HT1080 (cell line): ENCODE data around the gene ROR1. TPM values are rescaled to one million over a fixed set of nuclear protein-coding genes. Genes with fewer than 3 reads are reported as not detected.

Experiments
- DNase-seq: peaks from one replicate; pipeline ENCODE4 v3.0.0-alpha.2; 2015; ENCODE audit warnings: low read depth
- total RNA-seq: library from RNA; depleted of rRNA; stranded (reverse); fragments of >200 nt; shearing (Covaris generic); gene quantifications from 2 replicates; pipeline ENCODE4 v1.2.3, GENCODE V29; 2014

ROR1 gene
- total RNA-seq, 1 experiment from 2014 or later, result 2.9 TPM

DNA sequence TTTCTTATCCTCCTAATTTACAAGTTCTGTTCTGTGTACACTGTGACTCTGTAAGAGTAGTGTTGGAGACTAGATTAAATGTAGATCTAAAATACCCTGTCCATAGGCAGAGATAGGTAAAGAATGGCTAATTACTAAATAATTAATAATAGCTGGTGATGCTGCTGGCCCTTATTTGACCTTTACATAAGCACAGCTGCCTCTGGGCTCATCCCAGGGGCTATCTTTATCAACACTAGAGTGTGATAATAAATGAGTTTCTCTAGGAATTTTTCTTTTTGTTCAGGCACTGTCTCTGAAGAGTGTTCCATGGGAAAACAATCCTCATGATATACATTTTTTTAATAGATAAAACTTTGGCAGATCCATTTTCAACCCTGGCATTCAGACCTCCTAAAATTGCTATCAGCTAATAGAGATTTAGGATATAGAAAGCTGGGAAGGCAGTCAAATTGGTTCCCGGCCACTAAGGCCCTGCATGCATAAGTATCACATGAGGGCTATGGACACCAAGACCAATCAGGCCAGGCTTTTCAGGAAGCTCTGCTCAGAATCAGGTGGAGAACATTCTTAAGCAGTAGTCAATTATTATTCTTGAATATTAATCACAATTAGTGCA, 107.2 kb downstream of the ROR1 start:
- DNase-seq, result no peak

DNA sequence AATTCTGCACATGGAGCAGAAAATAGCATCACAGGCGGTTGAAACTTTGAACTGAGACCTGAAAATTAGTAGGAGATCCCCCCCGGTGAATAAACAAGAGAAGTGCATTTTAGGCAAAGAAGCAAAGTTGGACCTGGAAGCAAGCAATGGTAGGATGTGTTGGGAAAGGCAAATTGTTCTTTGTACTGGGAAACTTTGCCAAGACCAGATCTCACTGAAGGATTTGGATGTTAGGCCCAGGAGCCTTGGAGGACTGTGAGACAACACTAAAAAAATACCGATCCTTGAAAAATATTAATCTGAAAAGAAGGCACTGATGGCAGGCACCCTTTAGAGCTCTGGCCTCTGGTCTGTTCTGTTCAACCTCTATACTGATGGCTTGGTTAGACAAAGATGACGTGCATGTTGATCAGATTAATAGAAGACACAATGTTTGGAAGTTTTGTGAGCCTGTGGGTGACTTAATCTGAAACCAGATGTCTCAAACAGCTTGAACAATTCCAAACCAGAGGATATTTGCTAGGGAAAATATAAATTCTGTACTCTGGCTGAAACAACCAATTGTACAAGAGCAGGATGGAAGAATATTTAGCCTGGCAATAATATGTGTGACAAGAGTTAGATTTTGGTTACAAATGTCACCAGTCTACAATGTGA, 108.4 kb downstream of the ROR1 start:
- no peak for DNase-seq

DNA sequence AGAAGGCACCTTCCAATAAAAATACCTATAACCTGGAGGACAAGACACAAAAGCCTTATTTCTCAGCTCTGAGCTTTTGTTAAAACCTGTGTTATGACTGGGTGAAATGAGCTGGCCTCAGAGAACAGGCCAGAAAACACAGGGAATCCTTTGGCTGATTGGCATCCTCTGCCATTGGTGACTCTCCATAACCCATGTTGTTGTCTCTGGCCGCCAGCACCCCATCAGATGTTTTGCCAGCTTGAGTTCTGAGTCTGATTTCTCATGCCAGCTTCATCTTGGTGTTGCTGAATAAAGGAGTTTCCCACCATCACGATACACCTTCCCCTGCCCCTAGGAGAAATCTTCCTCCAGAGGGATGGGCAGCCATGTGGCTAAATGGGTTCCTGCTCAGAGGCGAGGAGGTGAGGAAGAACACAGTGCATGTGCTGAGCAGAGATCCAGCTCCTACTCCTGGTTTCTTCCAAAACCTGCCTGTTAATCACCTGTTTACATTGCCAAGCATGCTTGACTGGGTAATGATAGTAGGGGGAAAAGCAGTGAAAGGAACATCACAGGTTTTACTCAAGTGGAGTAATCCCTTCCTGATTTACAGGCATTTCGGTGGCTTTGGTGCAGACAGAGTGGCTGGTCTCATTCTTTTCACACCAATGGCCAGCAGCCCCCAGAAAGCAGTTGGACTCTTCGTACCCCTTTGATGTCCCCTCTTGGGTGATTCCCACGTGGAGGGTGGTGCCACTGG, 109.8 kb downstream of the ROR1 start:
- DNase-seq, result no peak

DNA sequence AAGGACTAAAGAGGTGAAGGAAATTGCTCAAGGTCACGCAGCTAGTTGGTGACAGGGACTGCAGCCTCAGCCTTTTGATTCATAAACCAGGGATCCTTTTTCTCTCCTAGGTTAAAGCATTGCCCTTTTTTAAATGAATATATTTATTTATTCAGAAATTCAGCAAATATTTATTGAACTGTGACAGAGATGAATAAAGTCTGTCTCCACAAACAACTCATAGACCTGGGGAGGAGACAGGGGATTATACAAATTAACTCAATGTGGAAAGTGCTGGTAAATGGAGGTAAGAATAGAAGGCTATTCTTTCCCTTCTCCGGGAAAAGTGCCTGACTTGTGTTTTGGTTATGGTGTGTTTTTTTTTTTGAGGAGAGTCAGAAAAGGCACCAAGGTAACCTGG, 110.7 kb downstream of the ROR1 start:
- no peak for DNase-seq

DNA sequence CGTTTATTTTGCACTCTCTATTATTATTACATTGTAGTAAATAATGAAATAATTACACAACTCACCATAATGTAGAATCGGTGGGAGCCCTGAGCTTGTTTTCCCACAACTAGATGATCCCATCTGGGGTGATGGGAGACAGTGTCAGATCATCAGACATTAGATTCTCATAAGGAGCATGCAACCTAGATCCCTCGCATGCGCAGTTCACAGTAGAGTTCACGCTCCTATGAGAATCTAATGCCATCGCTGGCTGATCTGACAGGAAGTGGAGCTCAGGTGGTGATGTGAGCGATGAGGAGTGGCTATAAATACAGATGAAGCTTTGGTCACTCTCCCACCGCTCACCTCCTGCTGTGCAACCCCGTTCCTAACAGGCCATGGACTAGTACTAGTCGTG, 112.1 kb downstream of the ROR1 start:
- DNase-seq, result no peak

DNA sequence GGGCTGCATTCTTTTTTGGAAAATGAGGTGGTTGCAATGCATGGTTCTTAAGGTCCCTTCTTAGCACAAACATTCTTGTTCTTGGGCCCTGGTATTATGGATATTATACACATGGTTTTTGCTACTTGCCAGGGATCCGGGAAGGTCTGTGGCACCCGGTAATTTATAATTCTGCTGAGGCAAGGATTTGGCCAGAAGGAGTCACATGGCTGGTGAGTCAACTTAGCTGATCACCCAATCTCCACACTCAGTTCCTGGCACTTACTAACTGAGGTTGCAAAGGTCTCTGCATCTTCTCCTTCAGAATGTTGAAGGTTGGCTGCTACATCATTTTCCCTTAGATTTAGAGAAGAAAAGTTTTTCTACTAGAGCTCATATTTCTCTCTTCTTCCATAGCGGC, 112.5 kb downstream of the ROR1 start:
- DNase-seq, result no peak

DNA sequence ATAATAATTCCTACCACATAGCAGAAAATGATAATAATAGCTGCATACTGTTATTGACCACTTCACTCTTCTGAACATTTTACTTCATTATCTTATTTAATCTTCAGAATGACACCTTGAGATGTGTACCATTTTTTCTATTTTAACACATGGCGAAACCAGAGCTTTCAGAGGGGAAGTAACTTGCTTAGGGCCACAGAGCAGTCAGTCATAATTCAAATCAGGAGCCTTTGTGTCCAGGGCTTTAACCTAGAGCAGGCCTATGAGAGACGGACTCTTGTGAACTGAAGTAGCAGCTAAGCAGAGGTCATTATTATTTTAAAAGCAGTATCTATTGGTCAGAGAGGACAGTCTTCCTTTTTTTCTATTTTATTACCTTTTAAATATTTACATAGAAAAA, 114.0 kb downstream of the ROR1 start:
- no peak for DNase-seq

DNA sequence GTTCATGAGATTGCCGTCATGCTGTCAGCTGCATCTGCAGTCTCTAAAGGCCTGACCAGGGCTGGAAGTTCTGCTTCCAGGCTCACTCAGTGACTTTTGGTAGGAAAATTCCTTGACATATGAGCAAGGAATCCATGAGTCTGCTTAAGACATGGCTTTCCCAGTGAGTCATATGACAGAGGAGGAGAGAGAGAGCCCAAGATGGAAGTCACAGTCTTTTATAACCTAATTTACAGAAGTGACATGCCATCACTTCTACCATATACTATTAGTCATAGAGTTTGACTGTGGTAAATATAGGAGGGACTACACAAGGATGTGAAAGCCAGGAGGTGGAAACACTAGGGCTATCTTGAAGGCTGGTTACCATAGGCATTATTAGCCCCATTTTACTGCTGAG, 115.2 kb downstream of the ROR1 start:
- peak; percentile 70 for DNase-seq

DNA sequence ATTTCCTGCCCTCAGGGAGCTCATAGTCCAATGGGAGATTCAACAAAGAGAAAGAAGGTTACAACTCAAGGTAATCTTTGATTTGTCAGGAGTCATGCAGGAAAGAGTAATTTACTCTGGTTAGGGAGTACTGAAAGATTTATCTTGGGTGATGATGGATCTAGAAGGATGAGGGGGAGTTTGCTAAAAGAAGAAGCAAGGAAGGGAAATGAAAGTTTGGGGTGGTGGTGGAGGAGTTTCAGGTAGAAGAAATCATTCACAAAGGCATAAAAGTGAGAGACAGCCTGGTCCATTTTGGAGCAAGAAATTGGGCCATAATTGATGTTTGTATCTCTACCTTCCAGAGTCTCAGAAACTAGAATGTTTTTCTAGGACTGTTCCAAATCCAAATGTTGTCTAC, 116.7 kb downstream of the ROR1 start:
- DNase-seq, result no peak

DNA sequence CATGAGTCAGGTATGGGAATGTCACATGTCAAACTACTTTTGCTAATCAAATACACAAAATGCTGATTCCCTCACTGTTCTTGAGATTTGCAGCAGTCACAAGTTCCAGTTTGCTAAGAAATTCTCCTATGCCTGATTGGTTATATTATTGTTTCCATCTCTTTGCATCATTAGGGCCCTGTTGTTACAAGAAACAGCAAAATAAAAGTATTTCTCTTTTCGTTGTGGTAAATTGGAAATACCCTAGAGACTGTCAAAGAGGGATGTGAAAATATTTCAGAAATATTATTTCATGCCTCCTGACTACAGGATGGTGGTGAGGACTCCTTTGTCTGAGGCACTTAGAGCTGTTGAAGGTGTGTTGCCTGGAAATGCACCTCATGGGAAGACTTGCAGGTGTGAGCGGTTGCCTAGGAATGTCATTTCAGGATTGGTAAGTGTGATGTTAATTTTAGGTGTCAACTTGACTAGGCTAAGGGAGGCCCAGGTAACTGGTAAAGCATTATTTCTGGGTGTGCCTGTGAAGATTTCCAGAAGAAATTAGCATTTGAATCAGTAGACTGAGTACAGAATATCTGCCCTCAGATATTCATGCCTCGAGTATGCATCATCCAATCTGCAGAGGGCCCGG, 117.4 kb downstream of the ROR1 start:
- no peak for DNase-seq

DNA sequence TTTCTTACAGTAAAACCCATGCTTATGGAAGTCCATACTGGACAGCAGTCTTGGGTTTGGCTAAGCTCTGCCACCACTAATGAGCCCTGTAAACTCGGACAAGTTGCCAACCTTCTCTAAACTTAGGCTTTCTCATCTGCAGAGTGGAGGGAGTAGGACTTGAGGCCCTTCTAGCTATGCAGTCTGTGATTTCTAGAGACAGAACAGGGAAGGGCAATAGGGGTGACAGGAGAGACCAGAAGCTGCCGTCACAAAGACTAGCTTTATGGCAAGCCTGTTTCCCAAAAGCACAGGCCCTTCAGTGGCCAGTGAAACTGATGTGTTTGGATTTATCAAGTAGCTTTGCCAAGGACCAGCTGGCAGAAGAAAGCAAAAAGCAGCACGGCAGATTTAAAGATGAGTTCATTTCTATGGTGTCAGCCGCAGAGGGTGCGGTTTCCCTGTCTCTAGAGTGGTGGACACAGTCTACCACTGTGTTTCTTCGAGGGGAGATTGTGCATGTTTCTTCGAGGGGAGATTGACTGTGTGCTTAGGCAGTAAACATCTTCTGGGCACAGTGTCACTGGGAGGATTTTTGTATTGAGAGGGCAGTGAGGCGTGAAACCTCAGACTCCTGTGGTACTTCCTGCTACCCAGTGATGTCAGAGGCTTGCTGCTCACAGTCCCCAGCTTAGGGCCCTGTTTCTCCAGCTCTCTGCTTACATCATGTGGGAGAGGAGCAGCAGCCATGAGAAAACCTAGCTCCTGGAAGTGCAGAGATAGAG, 119.0 kb downstream of the ROR1 start:
- DNase-seq, result peak; percentile 76

DNA sequence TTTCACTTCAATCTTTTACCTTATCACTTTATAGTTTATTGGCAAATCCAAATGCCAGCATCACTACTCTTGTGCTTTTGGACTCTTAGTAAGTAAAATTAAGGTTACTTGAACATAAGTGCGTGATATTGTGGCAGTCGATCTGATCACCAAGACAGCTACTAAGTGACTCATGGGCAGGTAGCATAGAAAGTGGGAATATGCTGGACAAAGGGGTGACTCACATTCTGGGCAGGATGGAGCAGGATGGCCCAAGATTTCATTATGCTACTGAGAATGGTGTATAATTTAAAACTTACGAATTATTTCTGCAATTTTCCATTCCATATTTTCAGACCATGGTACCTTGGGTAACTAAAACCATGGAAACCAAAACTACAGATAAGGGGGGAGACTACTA, 120.2 kb downstream of the ROR1 start:
- peak; percentile 78 for DNase-seq

DNA sequence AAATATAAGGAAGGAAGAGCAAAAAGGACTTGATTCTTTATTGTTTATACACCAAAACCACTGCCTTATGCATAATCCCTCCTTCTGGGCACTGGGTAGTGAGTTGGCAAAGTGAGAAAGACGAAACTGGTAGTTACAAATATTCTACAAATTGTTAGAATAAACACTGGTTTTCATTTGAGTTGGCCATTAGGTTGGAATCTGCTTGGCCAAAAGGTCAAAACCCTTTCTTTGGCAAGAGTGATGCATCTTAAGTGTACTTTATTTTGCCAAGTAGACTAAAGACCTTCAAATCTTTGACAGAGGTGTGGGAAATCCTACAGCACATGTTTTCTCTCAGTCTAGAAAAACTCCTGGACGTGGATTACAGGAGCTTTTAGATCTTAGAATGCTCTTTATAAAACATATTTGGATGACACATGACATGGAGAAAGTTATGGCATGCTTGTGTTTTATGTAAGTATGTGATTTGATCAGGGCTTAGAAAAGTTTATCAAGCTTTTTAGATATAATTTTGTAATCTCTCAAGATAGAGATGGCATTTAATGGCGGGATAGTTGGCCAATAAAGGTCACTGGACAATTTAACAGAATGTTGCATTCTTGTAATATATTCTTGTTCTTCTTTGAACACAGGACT, 120.9 kb downstream of the ROR1 start:
- no peak for DNase-seq

DNA sequence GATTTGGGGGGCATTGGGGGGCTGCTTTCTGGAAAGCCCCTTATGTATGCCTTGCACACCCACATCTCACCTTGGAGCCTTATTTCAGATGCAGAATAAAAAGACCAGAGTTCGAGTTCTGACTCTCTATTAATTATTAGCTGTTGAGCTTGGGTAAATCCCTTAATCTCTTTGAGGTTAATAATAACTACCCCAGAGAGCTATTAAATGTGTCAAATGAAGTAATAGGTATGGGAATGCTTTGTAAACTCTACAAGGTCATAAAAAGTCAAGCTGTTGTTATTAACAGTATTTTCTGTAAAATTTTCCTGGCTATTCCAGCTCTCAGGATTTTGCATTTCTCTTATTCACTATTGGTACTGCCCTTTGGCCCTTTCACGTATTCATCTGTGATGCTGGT, 122.9 kb downstream of the ROR1 start:
- no peak for DNase-seq

DNA sequence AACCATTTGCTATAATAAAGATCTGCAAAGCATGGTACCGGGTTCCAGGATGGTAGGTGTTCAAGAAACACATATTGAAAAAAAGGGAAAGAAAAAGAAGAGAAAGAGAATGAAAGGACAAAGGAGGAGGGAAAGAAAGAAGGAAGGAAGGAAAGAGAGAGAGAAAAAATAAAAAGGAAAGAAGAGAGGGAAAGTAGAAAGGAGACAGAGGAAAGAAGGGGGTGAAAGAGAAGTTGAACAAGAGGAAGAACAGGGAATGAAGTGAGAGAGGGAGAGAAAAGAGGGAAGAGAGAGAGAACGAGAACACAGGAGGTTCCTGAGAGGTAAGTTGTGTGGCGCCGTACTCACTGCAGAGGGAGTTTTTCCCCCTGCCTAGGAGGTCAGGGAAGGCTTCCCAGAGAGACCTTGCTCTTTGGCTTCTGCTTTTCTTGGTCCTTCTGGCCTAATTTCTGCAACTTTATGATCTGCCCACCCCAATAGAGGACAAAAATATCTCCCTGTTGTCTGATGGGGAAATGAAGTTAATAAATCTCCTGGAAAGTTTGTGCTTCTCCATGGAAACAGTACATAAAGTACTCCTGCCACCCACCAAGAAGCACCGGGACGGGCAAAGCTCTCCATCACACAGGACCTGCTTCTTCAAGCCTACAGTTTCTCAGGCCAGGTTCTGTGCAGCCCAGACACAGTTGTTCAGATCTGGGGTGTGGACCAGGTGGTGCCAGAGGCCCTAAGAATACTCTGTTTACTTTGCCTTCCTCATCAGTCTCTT, 124.8 kb downstream of the ROR1 start:
- DNase-seq, result no peak

DNA sequence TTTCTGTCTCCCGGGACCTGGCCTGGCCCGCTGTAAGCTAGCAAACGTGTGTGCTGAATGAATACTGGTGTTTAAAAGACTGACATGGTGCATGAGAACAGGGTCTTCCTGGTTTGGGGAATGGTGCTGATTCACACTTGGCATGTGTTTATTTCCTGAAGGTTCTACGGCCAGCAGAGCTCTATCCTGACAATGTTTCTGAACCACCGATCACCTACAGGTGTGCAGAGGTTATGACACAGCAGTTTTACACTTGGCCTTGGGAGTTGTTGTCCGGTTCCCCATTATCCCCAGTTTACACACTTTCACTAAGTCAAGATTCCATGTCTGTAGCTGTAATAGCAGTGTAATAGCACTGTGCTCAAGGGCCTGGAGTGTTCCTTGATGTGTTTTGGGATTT, 127.3 kb downstream of the ROR1 start:
- DNase-seq, result no peak

DNA sequence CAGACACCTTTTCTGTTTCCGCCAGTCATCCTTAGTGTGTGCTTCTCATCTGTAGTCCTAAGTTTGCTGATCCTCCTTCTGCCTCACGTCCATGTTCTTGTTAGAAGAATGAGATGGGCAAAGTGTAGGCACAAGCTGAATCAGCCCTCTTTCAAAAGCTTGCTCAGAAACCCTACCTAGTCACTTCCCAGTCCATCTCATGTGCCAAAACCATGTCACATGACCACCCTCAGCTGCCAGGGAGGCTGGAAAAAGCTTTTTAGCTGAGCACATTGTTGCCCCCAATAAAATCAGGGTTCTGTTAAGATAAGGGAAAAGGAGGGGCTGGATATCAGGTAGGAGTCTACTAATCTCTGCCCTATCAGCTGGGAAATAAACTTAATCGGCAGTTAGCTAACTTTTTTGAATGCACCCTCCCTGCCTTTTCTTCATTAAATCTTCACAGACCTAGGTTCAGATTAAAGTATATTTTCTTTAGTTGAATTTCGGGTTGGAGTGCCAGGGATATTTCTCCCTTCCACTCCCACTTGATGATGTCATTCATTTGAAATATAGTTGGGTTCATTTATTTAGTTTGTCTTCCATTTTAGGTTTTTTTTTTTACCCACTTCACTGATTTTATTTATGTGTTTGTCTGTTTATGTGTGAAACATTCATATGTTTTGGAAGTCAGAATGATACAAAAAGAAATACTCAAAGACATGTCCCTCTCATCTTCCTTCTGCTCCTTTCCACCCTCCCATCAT, 129.2 kb downstream of the ROR1 start:
- peak; percentile 65 for DNase-seq

DNA sequence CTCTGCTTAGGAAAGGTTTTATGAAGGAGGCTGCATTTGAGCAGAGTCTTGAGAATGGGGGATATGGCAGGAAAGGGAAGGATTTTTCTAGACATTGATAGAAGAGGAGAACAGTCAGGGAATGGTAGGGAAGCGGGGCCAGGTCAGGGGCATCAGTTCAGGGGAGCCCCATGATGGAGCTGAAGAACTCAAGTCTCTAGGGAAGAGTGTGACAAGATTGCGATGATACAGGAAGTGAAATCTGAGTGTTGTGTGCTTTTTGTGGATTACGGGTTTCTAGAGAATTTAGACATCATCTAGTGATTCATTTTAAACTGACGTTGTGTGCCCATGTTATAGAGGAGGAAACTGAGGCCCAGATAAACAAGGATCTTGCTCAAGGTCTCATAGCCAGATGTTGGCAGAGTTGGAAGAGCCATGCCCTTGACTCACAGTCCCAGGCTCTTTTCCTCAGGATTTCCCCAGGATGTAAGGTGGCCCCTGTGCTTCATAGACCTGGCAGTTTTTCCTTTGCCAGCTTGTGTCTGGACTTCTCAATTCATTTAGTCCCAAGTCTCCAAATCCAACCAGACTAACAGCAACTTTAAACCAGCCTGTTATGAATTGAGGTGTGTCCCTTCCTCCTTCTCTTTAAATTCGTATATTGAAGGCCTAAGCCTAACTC, 130.3 kb downstream of the ROR1 start:
- no peak for DNase-seq

DNA sequence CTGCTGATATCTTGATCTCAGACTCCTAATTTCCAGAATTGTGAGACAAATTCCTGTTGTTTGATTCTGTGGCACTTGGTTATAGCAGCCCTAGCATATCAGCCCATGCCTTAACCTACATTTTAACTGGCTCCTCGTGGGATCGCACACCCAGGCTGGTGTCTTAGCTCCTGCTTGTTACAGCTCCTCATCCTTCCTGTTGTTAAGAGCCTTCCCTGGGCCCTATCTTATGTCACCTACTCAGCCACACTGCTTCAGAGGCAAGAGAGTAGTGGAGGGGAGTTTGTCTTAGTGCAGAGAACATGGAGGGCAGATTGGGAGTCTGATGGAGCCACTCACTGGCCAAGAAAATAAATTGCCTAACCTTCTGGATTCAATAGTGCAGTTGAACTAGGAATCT, 131.0 kb downstream of the ROR1 start:
- DNase-seq, result no peak
